PC-9 (cell line): Measurements from ENCODE around the gene AP2B1.

Source experiments
- EZH2 ChIP-seq: fragments of 200-600 bp; sonication (generic); IDR thresholded peaks from 2 replicates; pipeline ENCODE4 v1.8.0; 2017; ENCODE audit warnings: antibody characterized with exemption, low read depth
- TF ChIP-seq, protein P1 (sequence below): fragments of 200-600 bp; sonication (generic); conservative IDR thresholded peaks from 2 replicates; pipeline ENCODE4 v1.6.1; 2017; ENCODE audit warnings: mixed run types, antibody characterized with exemption, mild to moderate bottlenecking, moderate library complexity

DNA sequence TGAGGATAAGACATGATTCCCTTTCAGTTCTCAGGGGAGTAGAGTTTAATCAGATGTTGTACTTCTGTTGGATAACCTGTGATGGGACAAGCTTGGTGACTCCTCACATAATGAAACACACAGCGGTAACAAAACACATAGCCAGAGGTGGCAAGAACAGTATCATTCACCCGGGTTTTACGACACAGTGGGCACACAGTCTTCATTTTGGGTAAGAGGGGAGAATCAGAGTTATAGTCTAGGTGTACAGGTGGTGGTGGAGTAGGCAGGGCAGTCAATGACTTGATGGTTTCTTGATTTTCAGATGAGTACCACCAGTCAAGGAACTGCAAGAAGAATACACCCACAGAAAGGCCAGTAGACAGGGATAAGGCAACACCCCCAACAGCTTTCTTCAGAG is 11.4 kb upstream of the AP2B1 start:
- TF ChIP-seq, protein P1, sequence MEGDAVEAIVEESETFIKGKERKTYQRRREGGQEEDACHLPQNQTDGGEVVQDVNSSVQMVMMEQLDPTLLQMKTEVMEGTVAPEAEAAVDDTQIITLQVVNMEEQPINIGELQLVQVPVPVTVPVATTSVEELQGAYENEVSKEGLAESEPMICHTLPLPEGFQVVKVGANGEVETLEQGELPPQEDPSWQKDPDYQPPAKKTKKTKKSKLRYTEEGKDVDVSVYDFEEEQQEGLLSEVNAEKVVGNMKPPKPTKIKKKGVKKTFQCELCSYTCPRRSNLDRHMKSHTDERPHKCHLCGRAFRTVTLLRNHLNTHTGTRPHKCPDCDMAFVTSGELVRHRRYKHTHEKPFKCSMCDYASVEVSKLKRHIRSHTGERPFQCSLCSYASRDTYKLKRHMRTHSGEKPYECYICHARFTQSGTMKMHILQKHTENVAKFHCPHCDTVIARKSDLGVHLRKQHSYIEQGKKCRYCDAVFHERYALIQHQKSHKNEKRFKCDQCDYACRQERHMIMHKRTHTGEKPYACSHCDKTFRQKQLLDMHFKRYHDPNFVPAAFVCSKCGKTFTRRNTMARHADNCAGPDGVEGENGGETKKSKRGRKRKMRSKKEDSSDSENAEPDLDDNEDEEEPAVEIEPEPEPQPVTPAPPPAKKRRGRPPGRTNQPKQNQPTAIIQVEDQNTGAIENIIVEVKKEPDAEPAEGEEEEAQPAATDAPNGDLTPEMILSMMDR = no peak
- TF ChIP-seq EZH2 = no peak
